Pancreas (tissue), 10 donors: Measurements from ENCODE around the gene ZNF275. TPM values are rescaled to one million over a fixed set of nuclear protein-coding genes. Genes with fewer than 3 reads are reported as not detected.

Experiments used
- ATAC-seq, 4 donors: fragments of 200-7000 bp; cut with Tn5 transposase; one replicate each; pipeline versions ENCODE4 v1.8.0 to v1.9.1; 2020; ENCODE audit warnings: mild to moderate bottlenecking in 4 of 4, moderate library complexity in 4 of 4
- DNase-seq, 6 donors: peaks; one replicate each; pipeline ENCODE4 v3.0.0-alpha.2; 2020
- FAIRE-seq: peaks from 2 replicates; lab custom pipeline; 2012; peaks lifted over from hg19 to GRCh38; lab: Jason Lieb, UNC
- H3K27ac ChIP-seq, 4 donors: fragments of 200-600 bp; sonication (generic); 1 replicate in 3 of 4; 2 replicates in 1 of 4; pipeline versions ENCODE4 v1.5.0 to v1.8.0; 2020
- H3K27me3 ChIP-seq, 4 donors: fragments of 200-600 bp; one replicate each; pipeline ENCODE4 v1.8.0; 2021
- H3K36me3 ChIP-seq, 3 donors: fragments of 200-600 bp; sonication (generic) in 1 of 3; one replicate each; pipeline versions ENCODE4 v1.5.0 to v1.8.0; 2020 to 2021
- H3K4me1 ChIP-seq, 3 donors: fragments of 200-600 bp; one replicate each; pipeline ENCODE4 v1.8.0; 2021
- H3K4me3 ChIP-seq, 4 donors: fragments of 200-600 bp; sonication (generic) in 2 of 4; one replicate each; pipeline versions ENCODE4 v1.5.0 to v1.8.0; 2020 to 2021
- H3K9me3 ChIP-seq, 4 donors: fragments of 200-600 bp; one replicate each; pipeline ENCODE4 v1.8.0; 2021
- CTCF ChIP-seq, 4 donors: fragments of 200-600 bp; sonication (generic) in 3 of 4; IDR thresholded peaks; one replicate each; pipeline versions ENCODE4 v1.5.0 to v1.8.0; 2021; ENCODE audit warnings: antibody characterized with exemption in 4 of 4
- WGBS, 2 donors: extraction: QIAGEN DNeasy Blood & Tissue Kit; methylation state at CpG; one replicate each; pipeline ENCODE4 v1.1.7; 2013; 5-methylcytosine and 5-hydroxymethylcytosine counted together
- intact Hi-C, 3 donors: fragments of 100-400 bp; cut with DNase I; formaldehyde crosslinking; loops; one replicate each; pipeline versions ENCODE4 v1.11.1 to v1.14.2; 2022
- polyA plus RNA-seq, 2 donors: library from polyadenylated mRNA; stranded (reverse); fragments of 200-250 nt; gene quantifications; one replicate each; pipeline ENCODE4 v1.2.3, GENCODE V29; 2013
- total RNA-seq, 6 donors: library from RNA; stranded (reverse); fragmentation: NEBNext Ultra II Directional in 4 of 6; extraction: Animal tissue kit (Norgen Biotek cat#: 25700) in 4 of 6; gene quantifications; one replicate each; pipeline versions ENCODE4 v1.2.1 to v1.2.4, GENCODE V29; 2021 to 2023
- donor health status: healthy with polysubstance abuse.
- donor health status: DM: no; HTN: no; CAD: no; lungs with moderate emphysema.
- donor health status: DM: no; HTN: no; CAD: no.
- donor health status: control.
- donor health status: control.
- donor health status: Bipolar disorder and iron deficiency.
- donor health status: DM: yes; HTN: yes; CAD: no.
- donor health status: DM: no; HTN: no; CAD: no.
- donor health status: DM: no; HTN: no; CAD: no.
- donor health status: DM: yes; HTN: yes; CAD: no.

The ZNF275 gene
- total and polyA plus RNA-seq, 8 donors = 3.7 to 9.9 (median 6.3) TPM

GRCh38 chrX:153392642-153393321 lies 58.8 kb downstream of the ZNF275 start:
- Histone ChIP-seq H3K27ac (no peak overlapping the region), H3K4me3 (no peak overlapping the region), H3K36me3 (no peaks in the 10 kb centered on the region), H3K4me1 (no peaks in the 10 kb centered on the region), H3K27me3 (no peaks in the 10 kb centered on the region), H3K9me3 (no peaks in the 10 kb centered on the region)
- intact Hi-C loops = no loop called here
- FAIRE-seq = no peak
- no peak for ATAC-seq
- WGBS, 2 donors = 83 to 90% methylated on average over 16 of the region's 16 CpGs
- no peak for TF ChIP-seq CTCF (IDR thresholded peaks at IDR 0.05)
- peak in 1 of 6 donors; percentile 36 for DNase-seq

GRCh38 chrX:153394612-153395011 lies 60.7 kb downstream of the ZNF275 start:
- WGBS, 2 donors = 73% methylated on average over 13 of the region's 13 CpGs
- Histone ChIP-seq H3K9me3 (no peaks in the 10 kb centered on the region), H3K4me1 (no peaks in the 10 kb centered on the region), H3K4me3 (no peak overlapping the region), H3K27me3 (peaks cover 0 to 3% (median 0%) of the 10 kb centered on the region in 4 donors), H3K36me3 (no peaks in the 10 kb centered on the region), H3K27ac (no peak overlapping the region)
- intact Hi-C loops = no loop called here
- ATAC-seq (no peak), FAIRE-seq (no peak), DNase-seq (peak in 1 of 6 donors; percentile 12)
- TF ChIP-seq CTCF (IDR thresholded peaks at IDR 0.05) = no peak

GRCh38 chrX:153395613-153396319 lies 61.8 kb downstream of the ZNF275 start:
- 85 to 88% methylated on average over 26 of the region's 26 CpGs for WGBS, 2 donors
- Histone ChIP-seq H3K9me3 (no peaks in the 10 kb centered on the region), H3K27me3 (peaks cover 0 to 4% (median 0%) of the 10 kb centered on the region in 4 donors), H3K36me3 (no peaks in the 10 kb centered on the region), H3K4me3 (no peak overlapping the region), H3K4me1 (no peaks in the 10 kb centered on the region), H3K27ac (no peak overlapping the region)
- DNase-seq (peak in 1 of 6 donors; percentile 53), FAIRE-seq (no peak), ATAC-seq (no peak)
- intact Hi-C loops = no loop called here
- no peak for TF ChIP-seq CTCF (IDR thresholded peaks at IDR 0.05)

GRCh38 chrX:153396320-153397195 lies 62.6 kb downstream of the ZNF275 start:
- no peak overlapping the region for H3K4me3 ChIP-seq
- FAIRE-seq (no peak), ATAC-seq (no peak), DNase-seq (peak in 1 of 6 donors; percentile 52)
- H3K27me3 ChIP-seq = peaks cover 0 to 4% (median 0%) of the 10 kb centered on the region in 4 donors
- H3K9me3 ChIP-seq = no peaks in the 10 kb centered on the region
- TF ChIP-seq CTCF (IDR thresholded peaks at IDR 0.05) = no peak
- WGBS, 2 donors = 84 to 87% methylated on average over 21 to 25 of the region's 26 CpGs
- H3K36me3 ChIP-seq = no peaks in the 10 kb centered on the region
- H3K27ac ChIP-seq = no peak overlapping the region
- intact Hi-C loops = no loop called here
- no peaks in the 10 kb centered on the region for H3K4me1 ChIP-seq
